T-helper 2 cell treated with Interferon-gamma antibody and Interleukin-4, amounts not matched to agents 100 ng/mL and 5 ng/mL, for 36 hours (primary cell): ENCODE measurements around the gene SLC9A1. TPM values are rescaled to one million over a fixed set of nuclear protein-coding genes. Genes with fewer than 3 reads are reported as not detected.

Experiments
- intact Hi-C: fragments of 100-400 bp; cut with micrococcal nuclease; formaldehyde crosslinking; loops from one replicate; pipeline ENCODE4 v1.15.1; 2023
- total RNA-seq: library from RNA; stranded (reverse); gene quantifications from 2 replicates; pipeline ENCODE4 v1.2.3, GENCODE V29; 2022

SLC9A1 gene
- total RNA-seq, 1 donor from 2014 or later, result 24.6 TPM

- intact Hi-C loops, result no loop called here
Observed at GRCh38 chr1:27152004-27152828, 2.7 kb downstream of the SLC9A1 start.

- intact Hi-C loops, result no loop called here
Observed at GRCh38 chr1:27150641-27151040, 4.3 kb downstream of the SLC9A1 start.

- intact Hi-C loops, result no loop called here
Observed at GRCh38 chr1:27150183-27150582, 4.7 kb downstream of the SLC9A1 start.

GRCh38 chr1:27149762-27150113 lies 5.2 kb downstream of the SLC9A1 start:
- intact Hi-C loops, result no loop called here

GRCh38 chr1:27149084-27149761 lies 5.7 kb downstream of the SLC9A1 start:
- intact Hi-C loops, result no loop called here

GRCh38 chr1:27148591-27148990 lies 6.3 kb downstream of the SLC9A1 start:
- intact Hi-C loops, result no loop called here

GRCh38 chr1:27147842-27148518 lies 6.9 kb downstream of the SLC9A1 start:
- intact Hi-C loops, result no loop called here

GRCh38 chr1:27145934-27146354 lies 9.0 kb downstream of the SLC9A1 start:
- intact Hi-C loops, result no loop called here

GRCh38 chr1:27144920-27145661 lies 9.8 kb downstream of the SLC9A1 start:
- intact Hi-C loops, result no loop called here

GRCh38 chr1:27144049-27144748 lies 10.7 kb downstream of the SLC9A1 start:
- intact Hi-C loops, result no loop called here

GRCh38 chr1:27143401-27143800 lies 11.5 kb downstream of the SLC9A1 start:
- intact Hi-C loops, result no loop called here

- intact Hi-C loops, result no loop called here
Observed at GRCh38 chr1:27142464-27142863, 12.5 kb downstream of the SLC9A1 start.

GRCh38 chr1:27141266-27142003 lies 13.5 kb downstream of the SLC9A1 start:
- intact Hi-C loops, result no loop called here

- intact Hi-C loops, result no loop called here
Observed at GRCh38 chr1:27139980-27140379, 14.9 kb downstream of the SLC9A1 start.

- intact Hi-C loops, result no loop called here
Observed at GRCh38 chr1:27138927-27139326, 16.0 kb downstream of the SLC9A1 start.

- intact Hi-C loops, result no loop called here
Observed at GRCh38 chr1:27138368-27138767, 16.6 kb downstream of the SLC9A1 start.

- intact Hi-C loops, result loop anchor here (1.0 kb wide), 1 partner anchor 18 kb away; the partner anchor contains the start of gene SLC9A1
Observed at GRCh38 chr1:27137544-27138075, 17.3 kb downstream of the SLC9A1 start.

- intact Hi-C loops, result loop anchor here (1.0 kb wide), 1 partner anchor 18 kb away; the partner anchor contains the start of gene SLC9A1
Observed at GRCh38 chr1:27136998-27137542, 17.9 kb downstream of the SLC9A1 start.

- intact Hi-C loops, result no loop called here
Observed at GRCh38 chr1:27136236-27136551, 18.7 kb downstream of the SLC9A1 start.
